Bronchial epithelial cell (primary cell): Measurements from ENCODE around the gene PSMC4. TPM values are rescaled to one million over a fixed set of nuclear protein-coding genes. Genes with fewer than 3 reads are reported as not detected.

Experiments used
- DNase-seq: peaks from one replicate; pipeline ENCODE4 v3.0.0-alpha.2; 2010; ENCODE audit warnings: low read depth
- FAIRE-seq: peaks from 2 replicates; lab custom pipeline; 2011; peaks lifted over from hg19 to GRCh38; lab: Jason Lieb, UNC
- H3K27me3 ChIP-seq: 2 replicates; pipeline ENCODE4 v1.5.1; 2011; ENCODE audit warnings: low read length; ENCODE audit not compliant: control insufficient read depth, insufficient read depth
- H3K36me3 ChIP-seq: 2 replicates; pipeline ENCODE4 v1.5.1; 2011; ENCODE audit warnings: low read length; ENCODE audit not compliant: control insufficient read depth, insufficient read depth
- H3K4me3 ChIP-seq: 2 replicates; pipeline ENCODE4 v1.5.1; 2011; ENCODE audit warnings: mild to moderate bottlenecking, low read depth, low read length, control low read depth
- CTCF ChIP-seq: IDR thresholded peaks from 2 replicates; pipeline ENCODE4 v1.5.1; 2011; ENCODE audit warnings: mild to moderate bottlenecking, moderate library complexity, low read length, control low read depth, inconsistent platforms; ENCODE audit not compliant: insufficient read depth, severe bottlenecking
- total RNA-seq: library from RNA; depleted of rRNA; stranded (reverse); fragments of >200 nt; gene quantifications from 2 replicates; pipeline ENCODE4 v1.2.1, GENCODE V29; 2014

The PSMC4 gene
- total RNA-seq, 1 donor from 2014 or later = 99.3 TPM

DNA sequence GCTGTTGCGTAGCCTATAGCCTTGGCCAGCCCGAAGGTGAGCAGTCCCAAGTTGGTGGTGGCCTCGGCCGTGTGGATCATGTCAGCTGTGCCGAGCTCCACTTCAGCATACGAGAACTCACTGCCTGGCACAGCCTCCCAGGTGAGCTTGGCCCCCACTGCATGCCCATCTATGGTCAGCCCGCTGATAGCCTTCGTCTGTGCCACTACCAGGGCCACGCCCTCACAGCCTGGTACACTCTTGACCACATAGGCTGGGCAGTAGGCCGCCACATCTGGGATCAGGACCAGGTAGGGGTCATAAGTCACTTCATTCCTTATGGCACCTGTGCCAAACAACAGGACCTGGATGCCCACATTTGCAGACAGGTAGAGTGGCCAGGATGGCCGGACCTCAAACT, 43.9 kb upstream of the PSMC4 start:
- no peaks in the 10 kb centered on the region for H3K27me3 ChIP-seq
- H3K36me3 ChIP-seq = no peaks in the 10 kb centered on the region
- no peak overlapping the region for H3K4me3 ChIP-seq
- TF ChIP-seq CTCF = no peak
- no peak for DNase-seq
- no peak for FAIRE-seq

- no peak overlapping the region for H3K4me3 ChIP-seq
- H3K36me3 ChIP-seq = no peaks in the 10 kb centered on the region
- TF ChIP-seq CTCF = no peak
- DNase-seq = no peak
- FAIRE-seq = no peak
- H3K27me3 ChIP-seq = no peaks in the 10 kb centered on the region
Measured at GRCh38 chr19:39927524-39928356, 43.2 kb upstream of the PSMC4 start.

GRCh38 chr19:39928357-39928725, 42.6 kb upstream of the PSMC4 start:
- no peak for DNase-seq
- Histone ChIP-seq H3K4me3 (no peak overlapping the region), H3K36me3 (no peaks in the 10 kb centered on the region), H3K27me3 (no peaks in the 10 kb centered on the region)
- FAIRE-seq = no peak
- no peak for TF ChIP-seq CTCF

- no peak for TF ChIP-seq CTCF
- Histone ChIP-seq H3K36me3 (no peaks in the 10 kb centered on the region), H3K27me3 (no peaks in the 10 kb centered on the region), H3K4me3 (no peak overlapping the region)
- no peak for DNase-seq
- FAIRE-seq = no peak
Measured at GRCh38 chr19:39929750-39930149, 41.2 kb upstream of the PSMC4 start.

GRCh38 chr19:39934584-39935363, 36.2 kb upstream of the PSMC4 start, which contains the start of gene FCGBP:
Gene FCGBP, minus strand, starts transcription at chr19:39934634.
- H3K36me3 ChIP-seq = no peaks in the 10 kb centered on the region
- no peak within 1 kb of the TSS for H3K4me3 ChIP-seq
- FAIRE-seq = no peak
- TF ChIP-seq CTCF = no peak
- no peak for DNase-seq
- no peaks in the 10 kb centered on the region for H3K27me3 ChIP-seq
